ENCODE results near the gene SLC41A1.

The SLC41A1 gene

DNA sequence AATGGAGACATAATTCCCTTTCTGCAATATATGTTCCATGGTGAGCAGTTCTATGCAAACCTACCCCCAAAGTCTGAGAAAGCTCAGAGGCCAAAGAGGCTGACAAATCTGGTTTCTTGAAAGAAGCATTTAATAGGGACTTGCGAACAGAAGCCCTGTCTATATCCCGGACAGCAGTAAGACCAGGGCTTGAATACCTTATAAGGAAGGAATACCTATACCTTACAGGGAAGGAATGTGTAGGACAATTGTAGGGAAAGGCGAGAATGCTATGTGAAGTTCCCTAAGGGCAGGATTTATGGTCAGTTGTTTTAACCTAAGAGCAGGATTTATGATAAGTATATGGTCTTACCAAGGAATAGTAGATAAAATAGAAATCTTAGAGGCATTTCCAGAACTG lies 5.0 kb upstream of the SLC41A1 start:
- TF ChIP-seq CTCF (IDR thresholded peaks at IDR 0.05) (no peak), ZFX (IDR thresholded peaks at IDR 0.05; ENCODE audit: borderline replicate concordance) (no peak)
- no peak overlapping the region for H3K27ac ChIP-seq

- TF ChIP-seq CTCF (IDR thresholded peaks at IDR 0.05), result no peak
- TF ChIP-seq ZFX (IDR thresholded peaks at IDR 0.05; ENCODE audit: borderline replicate concordance), result no peak
- H3K27ac ChIP-seq, result no peak overlapping the region
Observed at GRCh38 chr1:205817364-205817763, 4.4 kb upstream of the SLC41A1 start.

- TF ChIP-seq ZFX (IDR thresholded peaks at IDR 0.05; ENCODE audit: borderline replicate concordance) (no peak), CTCF (IDR thresholded peaks at IDR 0.05) (no peak)
- H3K27ac ChIP-seq, result peak overlapping the region; percentile 40
Observed at GRCh38 chr1:205813755-205814058, 709 bp upstream of the SLC41A1 start.

DNA sequence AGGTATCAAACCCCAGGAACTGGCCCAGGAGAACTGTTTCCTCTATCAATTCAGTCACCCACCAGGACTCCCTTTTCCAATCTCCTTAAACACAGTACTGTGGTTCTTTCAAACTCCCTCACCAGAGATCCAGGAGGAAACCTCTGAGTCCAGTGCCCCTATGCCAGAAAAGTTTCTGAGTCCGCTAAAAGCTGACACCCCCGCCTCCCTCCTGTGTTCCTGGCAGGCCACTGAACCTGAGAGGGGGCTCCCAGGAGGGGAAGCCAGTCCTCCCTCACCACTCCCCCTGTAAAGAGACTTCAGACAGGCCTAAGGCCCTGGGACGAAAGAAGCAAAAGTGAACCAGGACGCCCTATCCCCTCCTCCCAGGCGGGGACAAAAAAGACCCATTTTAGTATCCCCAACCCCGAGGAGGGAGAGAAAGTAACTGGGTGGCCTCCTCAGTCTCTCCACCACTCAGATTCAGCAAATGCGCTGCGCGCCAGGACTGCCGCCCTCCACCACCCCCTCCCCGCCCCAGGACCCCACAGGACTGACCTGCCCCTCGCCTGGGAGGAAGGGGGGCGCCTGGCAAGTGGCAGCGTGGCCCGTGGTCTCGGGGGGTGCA lies 624 bp downstream of the SLC41A1 start:
- TF ChIP-seq ZFX (IDR thresholded peaks at IDR 0.05; ENCODE audit: borderline replicate concordance) (no peak), CTCF (IDR thresholded peaks at IDR 0.05) (no peak)
- H3K27ac ChIP-seq, result 0 out of 2 replicates have a peak overlapping the region, but pooled peaks have one; percentile 40

DNA sequence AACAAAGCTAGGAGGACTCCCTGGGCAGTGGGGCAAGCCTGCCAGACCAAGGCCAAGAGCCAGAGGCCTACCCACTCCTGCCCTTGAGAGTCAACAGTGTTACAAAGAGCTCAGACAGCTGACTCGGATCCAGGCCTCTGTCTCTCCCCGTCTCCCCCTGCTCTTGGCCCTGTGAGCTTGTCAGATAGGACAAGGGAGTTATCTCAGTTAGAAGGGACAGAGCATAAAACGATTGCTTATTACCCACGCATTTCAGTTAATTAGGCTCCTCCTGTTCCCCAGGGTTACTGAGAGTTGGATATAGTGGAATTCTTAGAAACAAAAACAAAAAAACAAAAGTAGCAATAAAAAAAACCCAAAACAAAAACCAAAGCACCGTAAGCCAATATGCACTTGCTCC lies 1.3 kb downstream of the SLC41A1 start:
- TF ChIP-seq ZFX (IDR thresholded peaks at IDR 0.05; ENCODE audit: borderline replicate concordance), result no peak
- H3K27ac ChIP-seq, result no peak overlapping the region

DNA sequence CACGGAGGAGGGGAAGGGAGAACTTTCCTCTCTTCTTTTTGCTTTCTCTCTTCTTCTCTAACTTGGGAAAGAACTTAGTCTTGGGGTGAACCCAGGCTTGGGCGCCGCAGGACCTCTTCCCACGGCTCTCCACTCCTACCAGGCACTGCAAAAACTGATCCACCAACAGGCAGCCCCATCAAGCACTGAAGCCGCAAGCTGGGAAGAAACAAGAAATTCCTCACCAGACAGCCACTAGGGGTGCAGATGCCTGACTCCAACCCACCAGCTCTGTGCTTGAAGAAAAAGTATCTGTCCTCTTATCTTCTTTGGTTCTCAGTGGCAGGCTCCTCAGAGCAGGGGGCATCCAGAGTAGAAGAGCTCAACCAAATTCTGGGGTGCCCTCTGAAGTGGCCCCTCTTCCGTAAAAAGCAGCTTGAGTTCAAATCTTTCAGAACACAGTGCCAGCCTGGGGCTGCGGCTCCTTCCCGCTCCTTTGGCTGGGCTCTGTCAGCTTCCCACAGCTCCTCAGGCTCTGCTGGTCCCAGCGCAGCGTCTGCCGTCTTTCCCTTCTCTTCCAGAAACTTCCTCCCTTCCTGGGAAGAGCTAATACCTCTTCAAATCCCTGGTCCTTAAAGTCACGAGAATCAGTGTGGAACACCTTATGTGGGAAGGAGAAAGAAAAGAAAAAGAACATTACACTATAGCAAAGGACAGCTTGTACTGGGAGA lies 2.4 kb downstream of the SLC41A1 start:
- no peak overlapping the region for H3K27ac ChIP-seq
- TF ChIP-seq CTCF (IDR thresholded peaks at IDR 0.05) (peak; percentile 25; the same call in 1 of the 2 replicates), ZFX (IDR thresholded peaks at IDR 0.05; ENCODE audit: borderline replicate concordance) (no peak)

- TF ChIP-seq CTCF (IDR thresholded peaks at IDR 0.05) (no peak), ZFX (IDR thresholded peaks at IDR 0.05; ENCODE audit: borderline replicate concordance) (no peak)
- no peak overlapping the region for H3K27ac ChIP-seq
Observed at GRCh38 chr1:205809942-205810345, 3.1 kb downstream of the SLC41A1 start.

Measured in 22Rv1 (cell line).